CD4-positive, alpha-beta T cell treated with Interleukin-17A for 1 hour (primary cell): Measurements from ENCODE around the gene GTPBP3.
"Not testable (repeated sequence)": the region's sequence is repeated elsewhere in the genome, so short reads cannot be mapped to it uniquely, and the experiment has no call there.

Experiments
- DNase-seq: peaks from one replicate; pipeline ENCODE4 v3.0.0-alpha.2; 2020

The GTPBP3 gene

GRCh38 chr19:17347361-17347760 is 10.0 kb downstream of the GTPBP3 start:
- DNase-seq = no peak

DNA sequence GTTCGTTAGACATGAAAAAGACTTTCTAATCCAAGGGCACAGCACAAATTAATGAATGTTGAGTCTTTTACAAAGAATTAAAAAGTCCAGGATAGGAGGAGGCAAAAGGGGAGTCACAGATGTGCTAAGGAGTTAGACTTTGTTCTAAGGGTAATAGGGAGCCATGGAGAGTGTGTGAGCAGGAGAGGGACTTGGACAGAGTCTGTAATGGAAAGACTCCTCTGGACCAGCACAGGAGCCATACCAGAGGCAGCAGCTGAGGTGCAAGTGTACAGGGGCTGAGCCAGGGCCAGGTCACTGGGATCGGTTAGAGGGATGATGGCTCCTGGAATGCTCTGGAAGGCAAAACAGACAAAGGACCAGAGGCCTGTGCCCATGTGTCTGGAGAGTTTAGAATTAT is 10.5 kb downstream of the GTPBP3 start:
- DNase-seq = no peak

- DNase-seq = no peak
Measured at GRCh38 chr19:17348700-17349099, 11.3 kb downstream of the GTPBP3 start.

DNA sequence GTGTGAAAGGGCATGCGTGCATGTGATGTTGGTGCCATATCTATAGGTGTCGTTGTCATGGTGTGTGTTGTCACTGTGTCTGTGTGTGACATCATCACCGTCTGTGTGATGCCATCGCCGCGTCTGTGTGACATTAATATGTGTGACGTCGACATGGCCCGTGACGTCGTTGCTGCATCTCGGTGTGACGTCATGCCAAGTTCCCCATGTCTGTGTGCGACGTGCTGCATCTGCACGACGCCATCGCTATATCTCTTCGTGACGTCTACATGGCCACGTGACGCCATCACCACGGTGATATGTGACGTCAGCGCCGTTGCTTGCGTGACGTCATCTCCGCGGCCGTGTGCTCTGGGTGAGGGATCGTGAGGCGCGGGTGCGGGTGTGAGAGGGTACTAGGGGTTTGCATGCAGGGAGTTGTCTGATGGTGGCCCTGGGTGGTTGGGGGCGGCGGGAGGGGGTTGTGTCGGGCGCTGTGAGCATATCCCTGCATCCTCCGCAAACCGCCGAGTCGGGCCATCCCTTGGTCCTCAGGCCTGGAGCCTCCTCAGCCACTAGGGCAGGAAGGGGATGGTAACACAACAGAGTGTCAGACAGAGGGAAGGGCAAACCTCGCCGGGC is 14.6 kb downstream of the GTPBP3 start:
- no peak for DNase-seq

GRCh38 chr19:17352608-17353280 is 15.4 kb downstream of the GTPBP3 start:
- DNase-seq = no peak

GRCh38 chr19:17353386-17353785 is 16.0 kb downstream of the GTPBP3 start:
- DNase-seq = no peak

- no peak for DNase-seq
Measured at GRCh38 chr19:17357078-17357666, 19.8 kb downstream of the GTPBP3 start.

DNA sequence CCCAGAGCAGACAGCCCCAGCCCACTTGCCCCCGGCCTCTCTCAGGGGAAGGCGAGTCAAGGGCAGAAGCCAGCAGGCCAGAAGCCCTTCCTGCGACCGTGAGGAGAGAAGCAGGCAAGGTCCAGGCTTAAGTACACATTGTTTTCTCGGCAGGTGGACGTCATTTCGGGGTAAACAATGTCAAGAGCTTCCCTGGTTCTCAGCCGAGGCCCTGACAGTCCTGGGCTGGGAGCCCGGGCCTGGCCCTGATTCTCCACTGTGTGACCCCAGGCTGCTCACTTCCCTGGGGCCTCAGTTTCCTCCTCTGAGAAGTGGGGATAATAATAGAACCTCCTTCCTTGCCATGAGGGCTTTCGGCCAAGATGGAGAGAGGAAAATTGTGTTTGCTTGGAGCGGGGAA is 20.4 kb downstream of the GTPBP3 start:
- DNase-seq = no peak

GRCh38 chr19:17358395-17358794 is 21.0 kb downstream of the GTPBP3 start:
- DNase-seq = no peak

GRCh38 chr19:17359905-17360800 is 22.8 kb downstream of the GTPBP3 start:
- DNase-seq = no peak

GRCh38 chr19:17363852-17364605 is 26.7 kb downstream of the GTPBP3 start:
- not testable (repeated sequence) for DNase-seq

DNA sequence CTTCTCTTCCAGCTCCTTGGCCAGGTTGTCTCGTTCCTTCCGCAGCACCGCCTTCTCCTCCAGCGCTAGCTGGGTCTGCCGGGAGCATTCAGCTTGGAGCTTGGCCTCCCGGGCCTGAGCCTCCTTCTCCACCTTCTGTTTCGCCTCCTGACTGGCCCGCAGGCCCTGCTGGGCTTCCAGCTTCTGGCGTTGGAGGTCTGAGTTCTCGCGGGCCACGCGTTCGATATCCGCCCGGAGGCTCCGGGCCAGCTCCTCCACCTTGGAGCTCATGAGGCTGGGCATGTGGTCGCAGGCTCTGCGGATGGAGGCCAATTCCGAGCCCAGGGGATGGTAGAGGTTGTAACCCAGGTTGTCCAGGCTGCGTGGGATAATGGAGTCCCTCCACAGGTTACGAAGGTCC is 28.0 kb downstream of the GTPBP3 start:
- no peak for DNase-seq

- DNase-seq = no peak
Measured at GRCh38 chr19:17370026-17370587, 32.8 kb downstream of the GTPBP3 start.

DNA sequence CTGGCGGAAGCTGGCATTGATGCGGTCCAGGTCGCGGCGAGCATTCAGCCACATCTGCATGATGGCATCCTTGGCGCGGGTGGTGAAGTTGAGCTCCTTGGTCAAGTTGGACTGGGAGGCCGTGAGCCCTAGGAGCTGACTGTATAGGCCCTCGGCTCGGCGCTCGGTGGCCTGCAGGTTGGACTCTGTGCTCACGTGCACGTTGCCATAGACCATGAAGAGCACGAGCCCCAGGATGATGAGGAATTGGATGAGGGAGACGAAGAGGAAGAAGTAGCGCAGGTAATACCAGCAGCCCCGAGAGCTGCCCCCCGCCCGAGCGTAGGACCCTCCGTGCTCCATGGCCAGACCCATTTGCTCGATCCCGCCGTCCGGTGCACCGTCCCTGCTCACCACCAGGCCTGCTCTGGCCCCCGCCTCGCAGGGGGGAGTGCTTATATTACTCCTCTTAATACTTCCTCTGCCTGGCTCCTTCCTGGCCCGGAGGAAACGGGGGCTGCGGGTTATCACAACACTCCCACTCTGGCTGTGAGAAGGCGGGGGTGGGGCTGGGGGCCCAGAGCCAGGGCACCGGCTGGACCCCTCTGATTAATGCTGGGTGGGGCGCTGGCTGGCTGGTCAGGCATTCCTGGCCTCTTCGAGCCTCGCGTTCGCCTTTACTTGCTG is 39.7 kb downstream of the GTPBP3 start, which contains the start of gene PLVAP:
Gene PLVAP, minus strand, starts transcription at position 408 of the 666 bp plus-strand sequence. Its CDS starts 54 bp downstream, at position 354.
- DNase-seq = no peak

- no peak for DNase-seq
Measured at GRCh38 chr19:17378271-17378670, 40.9 kb downstream of the GTPBP3 start.

DNA sequence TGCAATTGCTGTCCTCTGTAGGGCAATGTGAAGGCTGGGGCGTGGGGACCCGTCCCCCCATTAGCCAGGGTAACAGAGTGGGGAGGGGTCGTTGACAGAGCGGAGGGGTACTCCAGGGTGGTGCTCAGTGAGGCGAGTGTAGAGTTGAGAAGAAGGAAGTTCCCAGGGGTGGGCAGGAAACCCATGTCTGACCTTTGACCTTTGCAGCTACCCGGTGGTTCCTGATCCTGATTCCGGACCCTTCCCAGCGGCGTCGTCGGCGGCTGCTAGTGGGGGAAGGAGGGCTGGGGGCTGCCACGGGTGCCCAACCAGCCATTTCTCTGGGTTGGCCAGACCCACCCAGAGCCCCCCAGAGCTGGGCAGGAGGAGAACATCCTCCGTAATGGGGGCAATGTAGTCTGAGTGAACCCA is 41.9 kb downstream of the GTPBP3 start:
- no peak for DNase-seq

DNA sequence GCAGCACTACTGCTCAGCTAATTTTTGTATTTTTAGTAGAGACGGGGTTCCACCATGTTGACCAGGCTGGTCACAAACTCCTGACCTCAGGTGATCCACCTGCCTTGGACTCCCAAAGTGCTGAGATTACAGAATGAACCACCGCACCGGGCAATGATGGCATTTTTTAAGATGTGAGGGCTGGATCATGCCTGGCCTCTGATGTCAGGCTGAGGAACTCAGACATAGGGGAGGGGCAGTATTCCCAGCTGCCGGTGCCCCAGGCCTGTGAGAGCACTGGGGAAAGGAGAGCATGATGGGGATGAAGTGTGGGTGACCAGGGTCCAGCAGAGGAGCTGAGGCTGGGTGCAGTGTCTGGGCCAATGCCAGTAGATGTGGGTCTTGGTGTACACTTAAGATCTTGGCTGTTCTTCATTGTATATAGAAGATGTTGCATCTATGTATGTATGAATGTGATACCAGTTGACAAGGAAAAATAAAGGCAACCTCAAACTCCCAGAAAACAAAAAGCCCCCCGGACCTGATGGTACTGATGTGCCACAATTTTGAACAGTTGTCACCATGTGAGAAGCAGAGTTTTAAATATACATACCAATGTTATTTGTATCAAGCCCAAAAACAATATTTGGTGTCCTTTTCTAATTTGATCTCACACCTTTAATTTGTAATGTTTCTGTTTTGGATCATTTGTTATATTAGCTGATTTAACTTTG is 43.2 kb downstream of the GTPBP3 start:
- DNase-seq = no peak

DNA sequence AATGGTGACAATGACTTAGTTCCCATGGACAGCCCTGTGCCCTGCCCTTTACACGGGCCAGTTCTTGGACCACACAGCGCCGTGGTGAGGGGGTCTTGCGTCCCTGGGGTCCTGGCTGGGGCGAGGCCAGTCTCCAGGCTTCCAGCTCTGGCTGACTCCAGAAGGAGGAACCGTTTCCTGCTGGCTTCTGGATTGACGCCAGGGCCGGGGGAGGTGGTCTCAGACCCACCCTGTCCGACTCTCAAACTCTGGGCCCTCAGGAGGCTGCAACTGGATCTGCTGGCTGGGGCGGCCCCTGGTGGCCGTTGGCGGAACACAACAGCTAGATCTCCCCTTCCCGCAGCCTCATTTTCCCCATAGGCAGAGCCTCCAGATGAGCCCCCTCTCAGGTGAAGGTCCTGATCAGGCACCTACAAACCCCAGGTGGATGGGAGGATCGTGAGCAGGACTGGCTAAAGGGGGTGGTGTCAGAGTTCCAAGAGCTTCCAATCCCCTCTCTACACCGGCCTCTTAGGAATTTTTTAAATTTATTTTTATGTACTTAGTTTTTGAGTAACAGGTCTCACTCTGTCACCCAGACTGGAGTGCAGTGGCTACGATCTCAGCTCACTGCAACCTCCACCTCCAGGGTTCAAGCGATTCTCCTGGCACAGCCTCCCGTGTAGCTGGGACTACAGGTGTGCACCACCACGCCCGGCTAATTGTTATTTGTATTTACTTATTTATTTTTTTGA is 48.7 kb downstream of the GTPBP3 start:
- DNase-seq = peak; percentile 62

DNA sequence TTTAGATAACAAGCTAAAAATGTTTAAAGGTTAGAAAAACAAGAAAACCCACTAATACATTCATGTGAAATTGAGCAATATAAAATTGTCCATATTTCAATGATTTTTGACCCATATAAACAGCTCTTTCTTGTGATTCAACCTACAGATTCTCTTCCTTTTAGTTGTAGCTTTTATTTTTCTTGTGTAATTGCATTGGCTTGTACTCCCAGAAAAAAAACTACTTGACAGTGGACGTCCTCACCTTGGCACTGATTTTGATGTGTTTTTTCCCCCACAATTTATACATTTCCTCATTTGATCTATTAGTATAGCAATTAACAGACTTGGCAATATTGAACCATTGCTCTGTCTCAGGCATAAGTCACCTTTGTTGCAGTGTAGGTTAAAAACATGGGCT is 51.9 kb downstream of the GTPBP3 start:
- no peak for DNase-seq
